Neural crest cell (in vitro differentiated cells): ENCODE measurements around the gene NPC2. TPM values are rescaled to one million over a fixed set of nuclear protein-coding genes. Genes with fewer than 3 reads are reported as not detected.

Experiments
- DNase-seq: peaks from one replicate; pipeline ENCODE4 v3.0.0; 2021; ENCODE audit warnings: low read depth, mixed read lengths, low spot score
- H3K27ac Mint-ChIP-seq: one replicate; pipeline ENCODE4 v1.8.0; 2021; ENCODE audit warnings: mild to moderate bottlenecking, mixed read lengths; ENCODE audit not compliant: unreplicated experiment
- H3K27me3 Mint-ChIP-seq: 2 replicates; pipeline ENCODE4 v1.8.0; 2021; ENCODE audit warnings: low read depth, mild to moderate bottlenecking, mixed read lengths
- H3K36me3 Mint-ChIP-seq: 2 replicates; pipeline ENCODE4 v1.8.0; 2021; ENCODE audit warnings: low read depth, mild to moderate bottlenecking, mixed read lengths
- H3K4me1 Mint-ChIP-seq: 2 replicates; pipeline ENCODE4 v1.8.0; 2021; ENCODE audit warnings: mixed read lengths
- H3K4me3 Mint-ChIP-seq: one replicate; pipeline ENCODE4 v1.8.0; 2021; ENCODE audit warnings: mild to moderate bottlenecking, mixed read lengths
- H3K9me3 Mint-ChIP-seq: 2 replicates; pipeline ENCODE4 v1.8.0; 2021; ENCODE audit warnings: mixed read lengths
- CTCF ChIP-seq: fragments of 200-600 bp; sonication (generic); conservative IDR thresholded peaks from 2 replicates; pipeline ENCODE4 v1.5.0; 2021; ENCODE audit warnings: antibody characterized with exemption, mild to moderate bottlenecking
- total RNA-seq: library from RNA; stranded (reverse); gene quantifications from 2 replicates; pipeline ENCODE4 v1.2.1, GENCODE V29; 2021

The NPC2 gene
- total RNA-seq, 1 donor from 2014 or later: 108 TPM

- no peak for TF ChIP-seq CTCF
- H3K27me3 Mint-ChIP-seq: no peaks in the 10 kb centered on the region
- H3K27ac Mint-ChIP-seq: no peak overlapping the region
- H3K4me1 Mint-ChIP-seq: peaks cover 42% of the 10 kb centered on the region
- no peaks in the 10 kb centered on the region for H3K36me3 Mint-ChIP-seq
- no peak overlapping the region for H3K4me3 Mint-ChIP-seq
- no peaks in the 10 kb centered on the region for H3K9me3 Mint-ChIP-seq
- no peak for DNase-seq
Measured at GRCh38 chr14:74504412-74504811, 11.3 kb upstream of the NPC2 start.

GRCh38 chr14:74503938-74504335, 10.8 kb upstream of the NPC2 start:
- Mint-ChIP-seq H3K9me3 (no peaks in the 10 kb centered on the region), H3K4me1 (peaks cover 40% of the 10 kb centered on the region), H3K4me3 (no peak overlapping the region), H3K36me3 (no peaks in the 10 kb centered on the region), H3K27me3 (no peaks in the 10 kb centered on the region), H3K27ac (no peak overlapping the region)
- DNase-seq: no peak
- TF ChIP-seq CTCF: no peak

GRCh38 chr14:74503291-74503937, 10.3 kb upstream of the NPC2 start:
- no peak for TF ChIP-seq CTCF
- Mint-ChIP-seq H3K36me3 (no peaks in the 10 kb centered on the region), H3K4me1 (peaks cover 34% of the 10 kb centered on the region), H3K4me3 (no peak overlapping the region), H3K27ac (no peak overlapping the region), H3K9me3 (no peaks in the 10 kb centered on the region), H3K27me3 (no peaks in the 10 kb centered on the region)
- no peak for DNase-seq

- no peaks in the 10 kb centered on the region for H3K9me3 Mint-ChIP-seq
- no peak overlapping the region for H3K4me3 Mint-ChIP-seq
- H3K27ac Mint-ChIP-seq: peak overlapping the region; percentile 4
- peak; percentile 62 for TF ChIP-seq CTCF
- DNase-seq: peak; percentile 45
- H3K4me1 Mint-ChIP-seq: peaks cover 28% of the 10 kb centered on the region
- no peaks in the 10 kb centered on the region for H3K36me3 Mint-ChIP-seq
- H3K27me3 Mint-ChIP-seq: no peaks in the 10 kb centered on the region
Measured at GRCh38 chr14:74502236-74503019, 9.3 kb upstream of the NPC2 start.

- Mint-ChIP-seq H3K4me3 (no peak overlapping the region), H3K27me3 (no peaks in the 10 kb centered on the region), H3K4me1 (peaks cover 21% of the 10 kb centered on the region), H3K36me3 (no peaks in the 10 kb centered on the region), H3K9me3 (no peaks in the 10 kb centered on the region), H3K27ac (peak overlapping the region; percentile 93)
- no peak for DNase-seq
- TF ChIP-seq CTCF: no peak
Measured at GRCh38 chr14:74501691-74502090, 8.6 kb upstream of the NPC2 start.
